Measurements from ENCODE around the gene PKD1. TPM values are rescaled to one million over a fixed set of nuclear protein-coding genes. Genes with fewer than 3 reads are reported as not detected.
A peak's percentile ranks its signal among the peaks of the same experiment; 100 is the strongest.

Gene PKD1
- polyA plus RNA-seq (ENCODE audit: insufficient read length): 82.5 TPM
- long read RNA-seq, donor 1, partial matches to known transcripts: 13 of 16 reads
- long read RNA-seq, donor 1, other reads (novel, unspliced or antisense): 0 of 16 reads
- long read RNA-seq, donor 2, partial matches to known transcripts: 5 of 5 reads
- long read RNA-seq, donor 2, other reads (novel, unspliced or antisense): 0 of 5 reads
- long read RNA-seq, donor 3: 0 reads
- long read RNA-seq, donor 4: 0 reads
- long read RNA-seq, donor 5, partial matches to known transcripts: 0 of 1 reads
- long read RNA-seq, donor 5, other reads (novel, unspliced or antisense): 0 of 1 reads
- long read RNA-seq, donor 6, partial matches to known transcripts: 0 of 1 reads
- long read RNA-seq, donor 6, other reads (novel, unspliced or antisense): 0 of 1 reads
- long read RNA-seq, donor 7, partial matches to known transcripts: 0 of 2 reads
- long read RNA-seq, donor 7, other reads (novel, unspliced or antisense): 0 of 2 reads
- long read RNA-seq, donor 8: 0 reads

GRCh38 chr16:2135770-2136490 is at the start of gene PKD1:
Gene PKD1 (minus strand): TSS chr16:2135898. CDS start chr16:2135689, 209 bp downstream.
- DNase-seq: peak; percentile 91

- DNase-seq: no peak
Measured at GRCh38 chr16:2184962-2185361, 49.3 kb upstream of the PKD1 start.

- DNase-seq: no peak
Measured at GRCh38 chr16:2184346-2184745, 48.6 kb upstream of the PKD1 start.

GRCh38 chr16:2183671-2184070 is 48.0 kb upstream of the PKD1 start:
- DNase-seq: no peak

DNA sequence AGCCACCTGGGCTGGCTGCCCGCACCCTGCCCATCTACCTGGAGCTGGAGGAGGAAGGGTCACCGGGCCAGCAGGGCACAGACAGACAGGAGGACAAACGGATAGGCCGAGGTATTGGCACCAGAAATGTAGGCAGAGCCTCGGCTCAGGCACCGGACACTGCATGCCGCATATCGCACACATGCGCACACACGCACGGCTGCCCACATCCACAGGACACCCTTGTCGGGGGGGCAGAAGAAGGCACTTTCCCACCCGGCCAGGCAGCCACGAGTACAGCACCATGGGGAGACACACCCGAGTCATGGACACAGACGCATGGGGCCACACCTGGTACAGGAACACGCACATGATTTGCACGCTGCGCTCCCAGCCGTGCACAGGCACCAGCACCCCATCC is 46.3 kb upstream of the PKD1 start:
- DNase-seq: no peak

DNA sequence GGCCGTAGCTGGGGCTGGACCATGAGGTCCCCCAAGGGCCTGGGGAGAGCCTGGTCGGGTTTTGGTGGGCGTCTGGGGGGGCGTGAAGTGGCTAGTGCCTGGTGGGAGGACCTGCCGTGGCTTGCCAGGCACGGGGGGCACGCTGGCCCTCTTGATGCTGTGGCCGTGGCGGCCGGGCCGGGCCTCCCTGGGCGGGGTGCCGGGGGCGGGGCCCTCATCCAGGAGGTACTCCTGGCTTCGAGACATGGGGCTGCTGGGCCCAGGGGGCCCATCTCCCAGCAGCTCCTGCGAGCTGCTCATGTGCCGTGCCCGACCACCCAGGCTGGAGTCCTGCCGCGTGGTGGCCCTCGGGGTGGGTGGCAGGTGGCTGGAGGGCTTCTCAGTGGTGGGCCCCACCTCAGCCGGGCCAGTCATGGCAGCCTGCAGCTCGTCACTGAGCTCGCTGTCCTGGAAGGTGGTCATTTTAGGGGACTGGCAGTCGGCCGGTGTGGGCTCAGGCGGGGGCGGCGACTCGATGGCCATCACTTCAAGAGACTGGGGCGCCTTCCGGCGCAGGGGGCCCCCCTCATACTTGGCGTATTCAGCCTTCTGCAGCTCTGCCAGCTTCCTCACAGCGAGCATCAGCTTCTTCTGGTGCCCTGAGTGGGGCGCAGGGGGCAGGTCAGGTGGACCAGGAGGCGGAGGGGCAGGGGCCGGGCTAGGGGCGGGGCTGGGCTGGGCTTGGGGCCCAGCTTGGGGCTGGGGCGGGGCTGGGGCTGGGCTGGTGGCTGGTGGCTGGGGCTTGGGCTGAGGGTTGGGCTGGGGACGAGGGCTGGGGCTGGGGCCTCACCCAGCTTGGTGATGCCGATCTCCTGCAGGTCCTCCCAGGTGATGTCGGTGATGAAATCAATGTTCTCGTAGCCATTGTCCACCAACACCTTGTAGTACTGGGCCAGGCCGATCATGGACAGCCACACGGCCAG is 45.5 kb upstream of the PKD1 start:
- DNase-seq: no peak

- DNase-seq: no peak
Measured at GRCh38 chr16:2180461-2180860, 44.8 kb upstream of the PKD1 start.

DNA sequence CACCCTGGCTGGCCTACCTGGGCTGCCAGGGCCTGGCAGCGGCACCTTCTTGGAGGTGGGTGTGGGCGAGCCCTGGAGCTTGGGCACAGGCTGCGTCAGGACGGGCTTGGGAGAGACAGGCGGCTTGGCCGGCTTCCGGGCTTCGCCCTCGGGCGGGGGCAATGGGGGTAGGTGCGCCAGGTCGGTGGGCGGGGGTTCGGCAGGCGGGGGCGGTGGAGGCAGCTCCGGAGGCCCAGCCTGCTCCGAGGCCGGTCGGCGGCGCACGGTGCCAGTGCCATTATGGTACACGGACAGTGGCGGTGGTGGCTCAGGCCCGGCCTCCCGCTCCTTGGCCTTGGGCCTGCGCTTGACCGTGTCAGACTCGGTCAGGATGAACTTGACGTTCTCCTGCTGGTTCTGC is 43.9 kb upstream of the PKD1 start:
- DNase-seq: no peak

GRCh38 chr16:2179107-2179501 is 43.4 kb upstream of the PKD1 start:
- no peak for DNase-seq

- DNase-seq: no peak
Measured at GRCh38 chr16:2178321-2179106, 42.8 kb upstream of the PKD1 start.

- no peak for DNase-seq
Measured at GRCh38 chr16:2177561-2177960, 41.9 kb upstream of the PKD1 start.

- no peak for DNase-seq
Measured at GRCh38 chr16:2177101-2177500, 41.4 kb upstream of the PKD1 start.

- DNase-seq: no peak
Measured at GRCh38 chr16:2176047-2176446, 40.3 kb upstream of the PKD1 start.

DNA sequence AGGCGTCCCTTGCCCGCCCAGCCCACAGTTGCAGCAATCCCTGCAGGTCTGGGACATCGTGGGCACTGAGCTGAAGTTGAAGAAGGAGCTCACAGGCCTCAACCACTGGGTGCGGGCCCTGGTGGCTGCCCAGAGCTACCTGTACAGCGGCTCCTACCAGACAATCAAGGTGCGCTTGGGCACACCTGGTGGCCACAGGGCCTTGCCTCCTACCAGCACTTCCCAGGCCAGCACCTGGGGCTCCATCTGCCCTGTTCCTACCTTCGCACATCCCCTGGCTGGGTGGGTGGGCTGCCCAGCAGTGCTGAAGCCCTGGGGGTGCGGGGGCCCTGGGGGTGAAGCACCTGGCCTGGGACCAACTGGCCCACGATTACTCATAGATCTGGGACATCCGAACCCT is 39.8 kb upstream of the PKD1 start:
- DNase-seq: no peak

- no peak for DNase-seq
Measured at GRCh38 chr16:2174396-2175131, 38.9 kb upstream of the PKD1 start.

- no peak for DNase-seq
Measured at GRCh38 chr16:2173916-2174315, 38.2 kb upstream of the PKD1 start.

DNA sequence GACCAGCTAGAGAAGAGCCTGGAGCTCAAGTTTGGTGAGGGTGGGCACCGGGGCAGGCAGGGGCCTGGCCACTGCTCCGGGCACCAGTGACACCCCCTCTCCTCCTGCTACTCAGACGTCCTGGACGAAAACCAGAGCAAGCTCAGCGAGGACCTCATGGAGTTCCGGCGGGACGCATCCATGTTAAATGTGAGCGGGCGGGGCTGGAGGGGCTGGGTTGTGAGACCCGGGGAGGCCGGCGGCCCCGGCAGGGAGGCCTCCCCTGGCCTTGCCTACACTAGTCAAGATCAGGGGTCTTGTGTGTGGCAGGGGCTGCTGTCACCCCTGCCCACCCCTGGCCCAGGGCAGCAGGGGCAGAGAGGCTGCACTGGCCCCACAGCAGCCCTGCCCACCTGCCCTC is 37.7 kb upstream of the PKD1 start:
- DNase-seq: no peak

- DNase-seq: no peak
Measured at GRCh38 chr16:2172688-2173335, 37.1 kb upstream of the PKD1 start.

DNA sequence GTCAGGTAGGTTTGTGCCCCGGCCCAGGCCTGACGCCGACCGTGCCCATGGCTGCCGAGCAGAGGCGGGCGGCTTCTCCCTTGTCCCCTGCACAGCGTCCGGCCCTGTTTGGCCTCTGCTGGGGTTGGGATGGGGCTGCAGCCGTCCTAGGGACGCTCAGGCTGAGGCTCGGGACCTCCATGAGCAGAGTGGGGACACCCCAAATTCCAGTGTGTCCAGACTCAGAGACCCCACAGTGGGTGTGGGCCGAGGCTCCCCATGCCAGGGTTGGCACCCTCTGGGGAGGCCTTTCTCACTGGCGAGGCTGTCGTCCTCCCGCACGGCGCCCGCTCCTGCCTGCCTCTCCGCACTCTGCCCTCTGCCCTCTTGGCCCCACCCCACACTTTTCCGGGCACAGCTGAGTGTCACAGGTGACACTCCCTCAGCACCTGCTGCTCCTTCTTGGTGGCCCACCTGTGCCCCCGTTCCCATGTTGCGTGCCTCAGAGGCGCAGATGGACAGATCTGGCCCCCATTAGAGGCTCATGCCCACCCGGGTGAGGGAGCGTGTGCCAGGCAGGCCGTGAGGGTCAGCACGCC is 36.0 kb upstream of the PKD1 start:
- DNase-seq: no peak

Measured in left kidney (tissue), 8 donors.